Activated B cell treated with CpG ODN at 0.5 μM for 24 hours (primary cell): ENCODE measurements around the gene GRPEL1. TPM values are rescaled to one million over a fixed set of nuclear protein-coding genes. Genes with fewer than 3 reads are reported as not detected.
"Not testable (repeated sequence)": the region's sequence is repeated elsewhere in the genome, so short reads cannot be mapped to it uniquely, and the experiment has no call there.

Experiments used
- ATAC-seq: fragments of 200-7000 bp; cut with Tn5 transposase; one replicate; pipeline ENCODE4 v1.10.0; 2021; ENCODE audit warnings: low read depth, mild to moderate bottlenecking, moderate library complexity
- CTCF ChIA-PET: fragments of 350-600 bp; sonication (Branson Sonifier 250); formaldehyde crosslinking; loops from one replicate; lab custom pipeline; 2021; ENCODE audit warnings: antibody characterized with exemption; lab: Charles Lee
- POLR2A ChIA-PET: fragments of 350-600 bp; sonication (Branson Sonifier 250); formaldehyde crosslinking; loops from one replicate; lab custom pipeline; 2021; ENCODE audit warnings: antibody characterized with exemption; lab: Charles Lee
- DNase-seq: peaks from one replicate; pipeline ENCODE4 v3.0.0; 2022
- H3K27ac Mint-ChIP-seq: one replicate; pipeline ENCODE4 v1.8.0; 2020; ENCODE audit warnings: mixed read lengths
- H3K27me3 Mint-ChIP-seq: one replicate; pipeline ENCODE4 v1.8.0; 2021; ENCODE audit warnings: mixed read lengths
- H3K36me3 Mint-ChIP-seq: one replicate; pipeline ENCODE4 v1.8.0; 2021; ENCODE audit warnings: low read depth, mixed read lengths
- H3K4me1 Mint-ChIP-seq: one replicate; pipeline ENCODE4 v1.8.0; 2021; ENCODE audit warnings: mixed read lengths
- H3K4me3 Mint-ChIP-seq: one replicate; pipeline ENCODE4 v1.8.0; 2020; ENCODE audit warnings: mild to moderate bottlenecking, mixed read lengths
- H3K9me3 Mint-ChIP-seq: one replicate; pipeline ENCODE4 v1.8.0; 2020; ENCODE audit warnings: mixed read lengths
- intact Hi-C: fragments of 100-400 bp; cut with micrococcal nuclease; formaldehyde crosslinking; loops from one replicate; pipeline ENCODE4 v1.15.1; 2024
- total RNA-seq: library from RNA; stranded (reverse); gene quantifications from 2 replicates; pipeline ENCODE4 v1.2.3, GENCODE V29; 2022
- TF ChIP-seq, protein P1 (sequence below): fragments of 200-600 bp; IDR thresholded peaks from one replicate; pipeline ENCODE4 v1.8.0; 2022; ENCODE audit warnings: antibody characterized with exemption, mild to moderate bottlenecking

GRPEL1 gene
- total RNA-seq, 1 donor from 2014 or later, result 31.8 TPM

DNA sequence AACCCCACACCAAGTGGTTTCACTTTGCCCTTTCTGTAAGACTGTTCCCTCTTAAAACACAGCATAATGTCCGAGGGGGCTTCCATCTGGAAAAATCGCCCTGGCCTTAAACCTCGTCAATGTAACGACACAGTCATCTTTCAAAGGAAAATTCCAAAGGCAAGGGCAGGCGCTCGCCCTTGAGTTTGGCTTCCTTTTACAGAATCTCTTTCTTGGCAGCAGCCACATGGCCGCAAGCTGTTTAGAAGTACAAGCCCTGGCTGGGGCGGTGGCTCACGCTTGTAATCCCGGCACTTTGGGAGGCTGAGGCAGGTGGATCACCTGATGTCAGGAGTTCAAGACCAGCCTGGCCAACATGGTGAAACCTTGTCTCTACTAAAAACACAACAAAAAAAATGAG, 27.1 kb upstream of the GRPEL1 start:
- Mint-ChIP-seq H3K4me1 (no peaks in the 10 kb centered on the region), H3K36me3 (no peaks in the 10 kb centered on the region), H3K4me3 (no peak overlapping the region), H3K9me3 (no peaks in the 10 kb centered on the region), H3K27ac (no peak overlapping the region), H3K27me3 (peaks cover 24% of the 10 kb centered on the region)
- TF ChIP-seq, protein P1, sequence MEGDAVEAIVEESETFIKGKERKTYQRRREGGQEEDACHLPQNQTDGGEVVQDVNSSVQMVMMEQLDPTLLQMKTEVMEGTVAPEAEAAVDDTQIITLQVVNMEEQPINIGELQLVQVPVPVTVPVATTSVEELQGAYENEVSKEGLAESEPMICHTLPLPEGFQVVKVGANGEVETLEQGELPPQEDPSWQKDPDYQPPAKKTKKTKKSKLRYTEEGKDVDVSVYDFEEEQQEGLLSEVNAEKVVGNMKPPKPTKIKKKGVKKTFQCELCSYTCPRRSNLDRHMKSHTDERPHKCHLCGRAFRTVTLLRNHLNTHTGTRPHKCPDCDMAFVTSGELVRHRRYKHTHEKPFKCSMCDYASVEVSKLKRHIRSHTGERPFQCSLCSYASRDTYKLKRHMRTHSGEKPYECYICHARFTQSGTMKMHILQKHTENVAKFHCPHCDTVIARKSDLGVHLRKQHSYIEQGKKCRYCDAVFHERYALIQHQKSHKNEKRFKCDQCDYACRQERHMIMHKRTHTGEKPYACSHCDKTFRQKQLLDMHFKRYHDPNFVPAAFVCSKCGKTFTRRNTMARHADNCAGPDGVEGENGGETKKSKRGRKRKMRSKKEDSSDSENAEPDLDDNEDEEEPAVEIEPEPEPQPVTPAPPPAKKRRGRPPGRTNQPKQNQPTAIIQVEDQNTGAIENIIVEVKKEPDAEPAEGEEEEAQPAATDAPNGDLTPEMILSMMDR, result no peak
- ATAC-seq, result no peak
- ChIA-PET POLR2A (no interaction called here), CTCF (no interaction called here)
- intact Hi-C loops, result no loop called here
- no peak for DNase-seq

GRCh38 chr4:7092026-7092425, 24.2 kb upstream of the GRPEL1 start:
- TF ChIP-seq, protein P1, result no peak
- no peak overlapping the region for H3K27ac Mint-ChIP-seq
- POLR2A ChIA-PET, result no interaction called here
- no peaks in the 10 kb centered on the region for H3K36me3 Mint-ChIP-seq
- peaks cover 27% of the 10 kb centered on the region for H3K27me3 Mint-ChIP-seq
- peaks cover 2% of the 10 kb centered on the region for H3K9me3 Mint-ChIP-seq
- no peak overlapping the region for H3K4me3 Mint-ChIP-seq
- intact Hi-C loops, result no loop called here
- CTCF ChIA-PET, result no interaction called here
- DNase-seq, result no peak
- H3K4me1 Mint-ChIP-seq, result no peaks in the 10 kb centered on the region
- ATAC-seq, result no peak

- H3K4me3 Mint-ChIP-seq, result no peak overlapping the region
- peaks cover 2% of the 10 kb centered on the region for H3K9me3 Mint-ChIP-seq
- H3K4me1 Mint-ChIP-seq, result no peaks in the 10 kb centered on the region
- H3K36me3 Mint-ChIP-seq, result no peaks in the 10 kb centered on the region
- DNase-seq (no peak), ATAC-seq (no peak)
- TF ChIP-seq, protein P1, result no peak
- ChIA-PET CTCF (no interaction called here), POLR2A (no interaction called here)
- H3K27me3 Mint-ChIP-seq, result peaks cover 27% of the 10 kb centered on the region
- intact Hi-C loops, result no loop called here
- no peak overlapping the region for H3K27ac Mint-ChIP-seq
Measured at GRCh38 chr4:7089213-7089986, 21.5 kb upstream of the GRPEL1 start.

DNA sequence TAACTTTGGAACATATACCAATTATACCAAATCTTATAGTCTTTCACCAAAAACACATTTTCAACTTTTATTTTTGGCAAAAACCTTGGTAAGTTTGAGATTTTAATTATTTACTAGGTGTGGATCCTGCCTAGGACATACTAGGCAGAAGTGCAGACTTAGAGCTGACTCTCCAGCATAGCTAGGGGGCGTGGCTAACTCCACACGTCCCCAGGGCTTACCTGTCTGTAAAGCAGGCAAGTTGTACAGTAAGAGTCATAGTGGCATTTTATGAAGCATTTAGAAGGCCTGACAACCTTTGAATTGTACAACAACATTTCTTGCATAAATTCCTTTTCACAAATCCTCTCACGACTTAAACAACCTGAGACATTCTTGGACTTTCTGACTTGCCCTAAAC, 19.2 kb upstream of the GRPEL1 start:
- no peak overlapping the region for H3K27ac Mint-ChIP-seq
- CTCF ChIA-PET, result no interaction called here
- TF ChIP-seq, protein P1, result no peak
- no peaks in the 10 kb centered on the region for H3K4me1 Mint-ChIP-seq
- no peak overlapping the region for H3K4me3 Mint-ChIP-seq
- intact Hi-C loops, result no loop called here
- peaks cover 2% of the 10 kb centered on the region for H3K9me3 Mint-ChIP-seq
- H3K27me3 Mint-ChIP-seq, result peaks cover 37% of the 10 kb centered on the region
- DNase-seq, result no peak
- no peak for ATAC-seq
- no peaks in the 10 kb centered on the region for H3K36me3 Mint-ChIP-seq
- POLR2A ChIA-PET, result no interaction called here

DNA sequence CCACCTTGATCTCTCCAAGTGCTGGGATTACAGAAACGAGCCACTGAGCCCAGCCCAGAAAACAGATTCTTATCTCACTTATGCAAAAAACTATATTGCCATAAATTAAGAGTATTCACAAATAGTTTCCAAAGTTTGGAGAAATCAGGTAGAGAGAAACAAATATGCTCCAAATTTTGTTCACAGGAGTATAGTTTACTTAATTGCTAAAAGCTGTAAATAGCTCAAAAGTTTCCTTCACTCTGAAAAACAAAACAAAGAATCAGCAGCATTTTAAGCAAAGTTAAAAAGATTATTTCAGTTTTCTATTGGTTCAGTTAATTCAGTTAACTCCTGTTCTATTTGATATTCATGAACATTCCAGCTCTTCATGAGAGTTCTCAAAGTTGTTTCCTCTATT, 18.5 kb upstream of the GRPEL1 start:
- ChIA-PET CTCF (no interaction called here), POLR2A (no interaction called here)
- DNase-seq (no peak), ATAC-seq (no peak)
- no peaks in the 10 kb centered on the region for H3K4me1 Mint-ChIP-seq
- TF ChIP-seq, protein P1, result no peak
- intact Hi-C loops, result no loop called here
- H3K36me3 Mint-ChIP-seq, result no peaks in the 10 kb centered on the region
- H3K27ac Mint-ChIP-seq, result no peak overlapping the region
- no peak overlapping the region for H3K4me3 Mint-ChIP-seq
- H3K27me3 Mint-ChIP-seq, result peaks cover 42% of the 10 kb centered on the region
- H3K9me3 Mint-ChIP-seq, result peaks cover 2% of the 10 kb centered on the region

- H3K4me3 Mint-ChIP-seq, H3K9me3 Mint-ChIP-seq, H3K36me3 Mint-ChIP-seq, H3K27ac Mint-ChIP-seq, ATAC-seq, CTCF ChIA-PET, DNase-seq, H3K4me1 Mint-ChIP-seq, intact Hi-C loops, POLR2A ChIA-PET: not testable (repeated sequence)
- H3K27me3 Mint-ChIP-seq, result peaks cover 52% of the 10 kb centered on the region
Measured at GRCh38 chr4:7084564-7084961, 16.7 kb upstream of the GRPEL1 start.
